A673 (cell line): ENCODE measurements around the gene CHCHD6.

Experiments
- CTCF ChIP-seq: fragments of 300-800, 200-600 bp; sonication (generic); conservative IDR thresholded peaks from 2 replicates; pipeline ENCODE4 v1.5.1; 2017; ENCODE audit warnings: low read depth, mild to moderate bottlenecking, antibody characterized with exemption, low read length, moderate library complexity, mixed read lengths
- EZH2 ChIP-seq: fragments of 200-600 bp; sonication (generic); IDR thresholded peaks from 2 replicates; pipeline ENCODE4 v1.6.1; 2017; ENCODE audit warnings: borderline replicate concordance, low read depth, mild to moderate bottlenecking, mixed read lengths, antibody characterized with exemption, low read length; ENCODE audit not compliant: poor library complexity, severe bottlenecking

GRCh38 chr3:126937973-126938372, 233.9 kb downstream of the CHCHD6 start:
- TF ChIP-seq CTCF (no peak), EZH2 (no peak)
